Smooth muscle cell (in vitro differentiated cells): ENCODE results near the gene MAP3K3. TPM values are rescaled to one million over a fixed set of nuclear protein-coding genes. Genes with fewer than 3 reads are reported as not detected.

Experiments
- DNase-seq: peaks from one replicate; lab custom pipeline; 2025; ENCODE audit not compliant: unreplicated experiment; lab: John Stamatoyannopoulos, UW
- H2AFZ ChIP-seq: fragments of 200-600 bp; sonication (generic); 2 replicates; pipeline ENCODE4 v1.6.0; 2016; ENCODE audit warnings: antibody characterized with exemption, low read depth, mild to moderate bottlenecking
- H3F3A ChIP-seq: fragments of 200-600 bp; sonication (generic); 2 replicates; pipeline ENCODE4 v1.6.0; 2017; ENCODE audit warnings: antibody characterized with exemption, low read depth
- H3K27ac ChIP-seq: fragments of 200-600 bp; sonication (generic); 2 replicates; pipeline ENCODE4 v1.5.1; 2016; ENCODE audit warnings: low read depth, mild to moderate bottlenecking
- H3K27me3 ChIP-seq: fragments of 200-600 bp; sonication (generic); 2 replicates; pipeline ENCODE4 v1.6.1; 2016; ENCODE audit warnings: low read depth, mild to moderate bottlenecking
- H3K36me3 ChIP-seq: fragments of 200-600 bp; sonication (generic); 2 replicates; pipeline ENCODE4 v1.5.1; 2016; ENCODE audit warnings: low read depth
- H3K4me1 ChIP-seq: fragments of 200-600 bp; sonication (generic); 2 replicates; pipeline ENCODE4 v1.5.1; 2016; ENCODE audit warnings: low read depth
- H3K4me2 ChIP-seq: fragments of 200-600 bp; sonication (generic); 2 replicates; pipeline ENCODE4 v1.6.0; 2016; ENCODE audit warnings: mild to moderate bottlenecking
- H3K4me3 ChIP-seq: fragments of 200-600 bp; sonication (generic); 2 replicates; pipeline ENCODE4 v1.5.1; 2016; ENCODE audit warnings: mild to moderate bottlenecking
- H3K79me2 ChIP-seq: fragments of 200-600 bp; sonication (generic); 2 replicates; pipeline ENCODE4 v1.6.0; 2016; ENCODE audit warnings: low read depth, mild to moderate bottlenecking
- H3K9ac ChIP-seq: fragments of 200-600 bp; sonication (generic); 2 replicates; pipeline ENCODE4 v1.6.0; 2016; ENCODE audit warnings: low read depth
- H3K9me3 ChIP-seq: fragments of 200-600 bp; sonication (generic); replicated peaks from 2 replicates; pipeline ENCODE4 v1.5.1; 2016; ENCODE audit warnings: low read depth
- H4K20me1 ChIP-seq: fragments of 200-600 bp; sonication (generic); 2 replicates; pipeline ENCODE4 v1.6.0; 2016; ENCODE audit warnings: low read depth
- WGBS: methylation state at CpG from one replicate; pipeline ENCODE4 v1.1.7; 2016; ENCODE audit warnings: low lambda C conversion rate; 5-methylcytosine and 5-hydroxymethylcytosine counted together
- polyA plus RNA-seq: library from polyadenylated mRNA; unstranded; fragments of >200 nt; fragmentation: Nextera tagmentation; extraction: Ambion mirVana; gene quantifications from 2 replicates; pipeline ENCODE4 v1.2.1, GENCODE V29; 2016
- total RNA-seq: library from RNA; depleted of rRNA; stranded (reverse); fragments of >200 nt; gene quantifications from 2 replicates; pipeline ENCODE4 v1.2.3, GENCODE V29; 2014
- TF ChIP-seq, protein P1 (sequence below): fragments of 200-600 bp; sonication (generic); IDR thresholded peaks from 2 replicates; pipeline ENCODE4 v1.5.1; 2017; ENCODE audit warnings: borderline replicate concordance, mild to moderate bottlenecking, antibody characterized with exemption; ENCODE audit not compliant: insufficient read depth, poor library complexity, severe bottlenecking

The MAP3K3 gene
- total and polyA plus RNA-seq, 2 experiments from 2014 or later: 16.0 to 23.6 TPM

DNA sequence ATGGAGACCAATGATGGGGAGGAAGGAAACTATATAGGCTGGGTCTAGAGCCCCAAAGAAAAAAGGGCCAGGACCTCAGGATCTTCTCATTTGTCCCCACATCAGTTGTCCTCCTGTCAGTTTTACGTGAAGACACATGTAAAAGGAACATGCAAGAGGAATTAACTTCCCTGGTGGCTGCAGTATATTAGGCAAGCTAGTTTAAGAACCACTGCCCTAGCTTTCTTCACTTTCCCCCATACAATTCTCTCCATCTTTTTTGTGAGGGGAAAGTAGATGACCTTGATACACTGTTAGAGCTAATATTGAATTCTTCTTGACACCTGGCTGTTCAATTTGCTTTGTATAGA is 2.3 kb downstream of the MAP3K3 start:
- H3K4me3 ChIP-seq: no peak overlapping the region
- H3K9me3 ChIP-seq: no peaks in the 10 kb centered on the region
- TF ChIP-seq, protein P1, sequence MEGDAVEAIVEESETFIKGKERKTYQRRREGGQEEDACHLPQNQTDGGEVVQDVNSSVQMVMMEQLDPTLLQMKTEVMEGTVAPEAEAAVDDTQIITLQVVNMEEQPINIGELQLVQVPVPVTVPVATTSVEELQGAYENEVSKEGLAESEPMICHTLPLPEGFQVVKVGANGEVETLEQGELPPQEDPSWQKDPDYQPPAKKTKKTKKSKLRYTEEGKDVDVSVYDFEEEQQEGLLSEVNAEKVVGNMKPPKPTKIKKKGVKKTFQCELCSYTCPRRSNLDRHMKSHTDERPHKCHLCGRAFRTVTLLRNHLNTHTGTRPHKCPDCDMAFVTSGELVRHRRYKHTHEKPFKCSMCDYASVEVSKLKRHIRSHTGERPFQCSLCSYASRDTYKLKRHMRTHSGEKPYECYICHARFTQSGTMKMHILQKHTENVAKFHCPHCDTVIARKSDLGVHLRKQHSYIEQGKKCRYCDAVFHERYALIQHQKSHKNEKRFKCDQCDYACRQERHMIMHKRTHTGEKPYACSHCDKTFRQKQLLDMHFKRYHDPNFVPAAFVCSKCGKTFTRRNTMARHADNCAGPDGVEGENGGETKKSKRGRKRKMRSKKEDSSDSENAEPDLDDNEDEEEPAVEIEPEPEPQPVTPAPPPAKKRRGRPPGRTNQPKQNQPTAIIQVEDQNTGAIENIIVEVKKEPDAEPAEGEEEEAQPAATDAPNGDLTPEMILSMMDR: no peak
- H3K27ac ChIP-seq: no peak overlapping the region
- no peak overlapping the region for H3K4me2 ChIP-seq
- peaks cover 3% of the 10 kb centered on the region for H3F3A ChIP-seq
- no peak for DNase-seq
- no peaks in the 10 kb centered on the region for H3K36me3 ChIP-seq
- WGBS: 88% methylated on average over 1 of the region's 1 CpG
- no peaks in the 10 kb centered on the region for H3K27me3 ChIP-seq
- no peak overlapping the region for H3K9ac ChIP-seq
- no peak overlapping the region for H2AFZ ChIP-seq
- H4K20me1 ChIP-seq: peaks cover 64% of the 10 kb centered on the region
- peaks cover 66% of the 10 kb centered on the region for H3K79me2 ChIP-seq
- peaks cover 11% of the 10 kb centered on the region for H3K4me1 ChIP-seq

DNA sequence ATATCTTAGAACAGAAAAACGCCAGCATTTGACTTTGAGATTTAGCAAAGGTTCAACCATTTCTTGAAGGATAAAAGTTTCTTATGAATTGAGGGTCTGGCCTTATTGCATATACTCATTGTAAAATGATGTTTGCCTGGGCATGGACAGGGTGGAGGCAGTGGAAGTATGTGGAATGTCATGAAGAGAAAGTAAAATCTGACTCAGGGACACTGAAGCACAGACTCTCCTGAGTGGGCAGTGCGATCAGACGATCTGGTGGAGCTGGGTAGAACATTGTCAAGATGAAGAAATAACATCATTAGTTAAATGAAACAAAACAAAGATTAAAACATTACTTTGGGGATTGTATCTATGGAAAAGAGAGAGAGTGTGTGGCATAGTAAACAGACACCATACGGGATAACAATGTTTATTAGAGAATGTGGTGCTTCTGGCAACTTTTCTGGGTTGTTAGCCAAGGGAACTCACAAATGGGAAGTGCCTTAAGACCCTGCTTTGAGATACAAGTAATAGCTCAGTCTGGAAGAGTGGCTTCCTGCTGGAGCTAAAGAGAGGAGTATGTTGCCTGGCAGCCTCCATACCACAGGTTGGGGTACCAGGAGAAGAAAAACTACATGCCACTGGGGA is 4.4 kb downstream of the MAP3K3 start:
- H3K79me2 ChIP-seq: peaks cover 85% of the 10 kb centered on the region
- no peak for DNase-seq
- no peak overlapping the region for H3K4me3 ChIP-seq
- WGBS: 54% methylated on average over 4 of the region's 4 CpGs
- no peaks in the 10 kb centered on the region for H3K27me3 ChIP-seq
- no peaks in the 10 kb centered on the region for H3F3A ChIP-seq
- peaks cover 11% of the 10 kb centered on the region for H3K4me1 ChIP-seq
- H2AFZ ChIP-seq: no peak overlapping the region
- peak overlapping the region; percentile 34 for H3K4me2 ChIP-seq
- H3K9me3 ChIP-seq: no peaks in the 10 kb centered on the region
- no peaks in the 10 kb centered on the region for H3K36me3 ChIP-seq
- TF ChIP-seq, protein P1: no peak
- peaks cover 85% of the 10 kb centered on the region for H4K20me1 ChIP-seq
- H3K27ac ChIP-seq: peak overlapping the region; percentile 32
- no peak overlapping the region for H3K9ac ChIP-seq

DNA sequence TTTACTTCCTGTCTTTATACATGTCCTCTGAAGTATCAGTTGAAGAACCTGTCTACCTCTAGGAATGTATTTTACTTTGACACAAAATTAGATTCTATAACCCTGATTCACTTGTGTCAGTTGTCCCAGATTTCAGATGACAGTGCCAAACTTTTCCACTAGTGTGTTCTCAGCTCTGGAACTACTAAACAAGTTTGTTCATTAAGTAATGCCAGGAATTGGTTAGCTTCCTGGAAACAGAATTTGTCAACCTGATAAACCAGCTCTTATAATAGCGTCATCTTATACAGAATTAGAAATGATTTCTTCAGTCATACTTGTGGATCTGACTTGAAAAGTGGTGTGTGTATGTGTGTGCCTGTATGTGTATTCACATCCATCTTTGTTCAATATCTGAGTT is 7.4 kb downstream of the MAP3K3 start:
- no peak overlapping the region for H3K4me3 ChIP-seq
- no peak overlapping the region for H3K9ac ChIP-seq
- H3K27ac ChIP-seq: no peak overlapping the region
- peaks cover 12% of the 10 kb centered on the region for H3K4me1 ChIP-seq
- TF ChIP-seq, protein P1: no peak
- H4K20me1 ChIP-seq: peaks cover 77% of the 10 kb centered on the region
- 80% methylated on average over 1 of the region's 1 CpG for WGBS
- H2AFZ ChIP-seq: no peak overlapping the region
- peaks cover 68% of the 10 kb centered on the region for H3K79me2 ChIP-seq
- H3K4me2 ChIP-seq: no peak overlapping the region
- DNase-seq: no peak
- H3K9me3 ChIP-seq: no peaks in the 10 kb centered on the region
- no peaks in the 10 kb centered on the region for H3K27me3 ChIP-seq
- H3F3A ChIP-seq: peaks cover 2% of the 10 kb centered on the region
- H3K36me3 ChIP-seq: no peaks in the 10 kb centered on the region

DNA sequence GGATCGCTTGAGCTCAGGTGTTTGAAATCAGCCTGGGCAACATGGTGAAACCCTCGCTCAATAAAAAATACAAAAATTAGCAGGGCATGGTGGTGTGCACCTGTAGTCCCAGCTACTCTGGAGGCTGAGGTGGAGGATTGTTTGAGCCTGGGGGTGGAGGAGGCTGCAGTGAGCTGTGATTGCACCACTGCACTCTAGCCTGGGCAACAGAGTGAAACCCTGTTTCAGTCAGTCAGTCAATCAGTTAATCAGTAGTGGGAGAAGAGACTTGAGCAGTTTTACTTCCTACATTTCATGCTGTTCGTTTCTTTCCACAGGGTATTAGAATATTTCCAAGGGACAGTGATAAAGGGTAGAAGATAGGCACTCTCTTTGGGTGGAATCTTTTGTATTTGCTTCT is 8.8 kb downstream of the MAP3K3 start:
- H3F3A ChIP-seq: peaks cover 2% of the 10 kb centered on the region
- H3K36me3 ChIP-seq: no peaks in the 10 kb centered on the region
- H3K79me2 ChIP-seq: peaks cover 54% of the 10 kb centered on the region
- DNase-seq: no peak
- H3K4me3 ChIP-seq: no peak overlapping the region
- peaks cover 63% of the 10 kb centered on the region for H4K20me1 ChIP-seq
- H2AFZ ChIP-seq: no peak overlapping the region
- H3K4me2 ChIP-seq: no peak overlapping the region
- WGBS: 97% methylated on average over 3 of the region's 3 CpGs
- H3K9ac ChIP-seq: no peak overlapping the region
- TF ChIP-seq, protein P1: no peak
- no peak overlapping the region for H3K27ac ChIP-seq
- peaks cover 12% of the 10 kb centered on the region for H3K4me1 ChIP-seq
- no peaks in the 10 kb centered on the region for H3K9me3 ChIP-seq
- H3K27me3 ChIP-seq: no peaks in the 10 kb centered on the region
